K562 (cell line): ENCODE results near the gene NEB. TPM values are rescaled to one million over a fixed set of nuclear protein-coding genes. Genes with fewer than 3 reads are reported as not detected.

ENCODE experiments used
- ATAC-seq: fragments of 200-7000 bp; cut with Tn5 transposase; 3 replicates; pipeline ENCODE4 v1.9.1; 2020; ENCODE audit warnings: moderate library complexity
- BruUV-seq: library from RNA; stranded (reverse); fragments of 400-500 nt; replicated peaks from 2 replicates; lab custom pipeline; 2021; lab: Mats Ljungman, UMichigan
- CTCF ChIA-PET: fragments of 300-600 bp; formaldehyde crosslinking; extraction: SDS; loops from one replicate; lab custom pipeline; 2021; ENCODE audit warnings: low intra/inter-chr PET ratio; lab: Yijun Ruan, JAX
- POLR2A ChIA-PET: fragments of 300-600, 350-650 bp; sonication (Branson Sonifier 250); formaldehyde crosslinking; extraction: SDS; loops from one replicate; lab custom pipeline; 2021; ENCODE audit warnings: antibody characterized with exemption, inconsistent platforms; lab: Yijun Ruan, JAX
- DNase-seq, 4 experiments: peaks; one replicate each; pipeline versions ENCODE4 v3.0.0 to v3.0.0-alpha.2; 2011 to 2018; ENCODE audit warnings: low spot score in 3 of 4, mixed read lengths in 3 of 4; ENCODE audit errors: extremely low read depth in 1 of 4
- FAIRE-seq: peaks from 2 replicates; lab custom pipeline; 2011; peaks lifted over from hg19 to GRCh38; lab: Jason Lieb, UNC
- H2AFZ ChIP-seq: 2 replicates; pipeline ENCODE4 v1.6.0; 2011; ENCODE audit warnings: low read depth, low read length, control low read depth, inconsistent platforms
- H3K27ac ChIP-seq: fragments of 200-600 bp; 3 replicates; pipeline ENCODE4 v1.8.0; 2011; ENCODE audit warnings: low read depth, mild to moderate bottlenecking, control low read depth, inconsistent platforms, low read length, moderate library complexity, mixed read lengths; ENCODE audit errors: extremely low read depth
- H3K27me3 ChIP-seq, 2 experiments: fragments of 300-600 bp in 1 of 2; 2 replicates in 1 of 2; 3 replicates in 1 of 2; pipeline versions ENCODE4 v1.6.0 to v1.8.0; 2011; ENCODE audit warnings: inconsistent platforms in 2 of 2, low read length in 2 of 2, mild to moderate bottlenecking in 1 of 2, mixed read lengths in 1 of 2, moderate library complexity in 1 of 2; ENCODE audit not compliant: control insufficient read depth in 2 of 2, insufficient read depth in 2 of 2
- H3K36me3 ChIP-seq: fragments of 300-600 bp; 3 replicates; pipeline ENCODE4 v1.8.0; 2011; ENCODE audit warnings: mild to moderate bottlenecking, low read length, inconsistent platforms; ENCODE audit not compliant: control insufficient read depth, insufficient read depth
- H3K4me1 ChIP-seq, 2 experiments: fragments of 200-600 bp in 1 of 2; replicated peaks in 1 of 2; 2 replicates in 1 of 2; 3 replicates in 1 of 2; pipeline versions ENCODE4 v1.5.1 to v1.8.0; 2011; ENCODE audit warnings: inconsistent platforms in 2 of 2, low read length in 2 of 2, mild to moderate bottlenecking in 1 of 2, mixed read lengths in 1 of 2, moderate library complexity in 1 of 2; ENCODE audit not compliant: control insufficient read depth in 2 of 2, insufficient read depth in 2 of 2
- H3K4me2 ChIP-seq: 2 replicates; pipeline ENCODE4 v1.6.1; 2011; ENCODE audit warnings: low read length, control low read depth, inconsistent platforms, mixed read lengths; ENCODE audit not compliant: insufficient read depth
- H3K4me3 ChIP-seq: fragments of 200-600 bp; sonication (generic), shearing (Covaris generic); 2 replicates; pipeline ENCODE4 v1.5.1; 2016; ENCODE audit warnings: control low read depth, inconsistent platforms
- H3K79me2 ChIP-seq: fragments of 200-600 bp; 3 replicates; pipeline ENCODE4 v1.8.0; 2011; ENCODE audit warnings: low read length, inconsistent platforms; ENCODE audit not compliant: control insufficient read depth, insufficient read depth
- H3K9ac ChIP-seq, 2 experiments: 2 replicates each; pipeline versions ENCODE4 v1.6.0 to v1.6.1; 2011; ENCODE audit warnings: low read depth in 2 of 2, low read length in 2 of 2, control low read depth in 1 of 2, inconsistent platforms in 1 of 2, mild to moderate bottlenecking in 1 of 2, mixed read lengths in 1 of 2; ENCODE audit not compliant: insufficient read depth in 1 of 2
- H3K9me1 ChIP-seq: one replicate; pipeline ENCODE4 v1.6.0; 2011; ENCODE audit warnings: inconsistent platforms, mild to moderate bottlenecking, low read length, moderate library complexity; ENCODE audit not compliant: control insufficient read depth, insufficient read depth
- H3K9me3 ChIP-seq: replicated peaks from 2 replicates; pipeline ENCODE4 v1.5.1; 2011; ENCODE audit warnings: low read depth, low read length, inconsistent platforms; ENCODE audit not compliant: control insufficient read depth, insufficient read depth
- H4K20me1 ChIP-seq: replicated peaks from 2 replicates; pipeline ENCODE4 v1.6.1; 2011; ENCODE audit warnings: low read length, inconsistent platforms, mixed read lengths; ENCODE audit not compliant: control insufficient read depth, insufficient read depth
- ATF7 ChIP-seq: fragments of 450-650 bp; IDR thresholded peaks from 2 replicates; pipeline ENCODE4 v1.7.1; 2014; ENCODE audit warnings: mild to moderate bottlenecking, moderate library complexity
- CEBPG ChIP-seq, 3 experiments: fragments of 200-800 bp in 1 of 3; sonication (Bioruptor generic) in 1 of 3; sonication (generic) in 1 of 3; formaldehyde crosslinking in 1 of 3; IDR thresholded peaks in 2 of 3; conservative IDR thresholded peaks in 1 of 3; 2 replicates each; pipeline versions ENCODE4 v1.6.1 to v1.8.0; 2016 to 2022; ENCODE audit warnings: missing compliant biosample characterization in 2 of 3, missing genetic modification characterization in 2 of 3, mild to moderate bottlenecking in 1 of 3, missing genetic modification reagents in 1 of 3
- RCOR1 ChIP-seq, 2 experiments: IDR thresholded peaks; 2 replicates each; pipeline ENCODE4 v1.6.1; 2012; ENCODE audit warnings: low read depth in 2 of 2, low read length in 2 of 2, borderline replicate concordance in 1 of 2, improper control_type of control experiment in 1 of 2
- SMAD1 ChIP-seq: fragments of 150-350 bp; IDR thresholded peaks from 2 replicates; pipeline ENCODE4 v1.6.1; 2014; ENCODE audit warnings: low read length, low read depth; ENCODE audit not compliant: partially characterized antibody
- SNRNP70 ChIP-seq: fragments of 200-400 bp; formaldehyde crosslinking; optimal IDR thresholded peaks from 2 replicates; pipeline ENCODE3; 2017; ENCODE audit warnings: low read depth, low read length
- TSHZ1 ChIP-seq: fragments of 250-450 bp; sonication (Bioruptor Pico); IDR thresholded peaks from 2 replicates; pipeline ENCODE4 v1.4.0; 2020; ENCODE audit warnings: mild to moderate bottlenecking, moderate library complexity
- U2AF2 ChIP-seq: fragments of 200-400 bp; formaldehyde crosslinking; optimal IDR thresholded peaks from 2 replicates; pipeline ENCODE3; 2017; ENCODE audit warnings: low read depth, mild to moderate bottlenecking, low read length
- ZFP36 ChIP-seq: fragments of 150-350 bp; IDR thresholded peaks from 2 replicates; pipeline ENCODE4 v1.6.1; 2018; ENCODE audit warnings: low read length, low read depth; ENCODE audit not compliant: partially characterized antibody
- ZNF639 ChIP-seq, 2 experiments: fragments of 200-800 bp in 1 of 2; sonication (Bioruptor generic) in 1 of 2; sonication (generic) in 1 of 2; formaldehyde crosslinking in 1 of 2; IDR thresholded peaks in 1 of 2; conservative IDR thresholded peaks in 1 of 2; 2 replicates each; pipeline versions ENCODE4 v1.5.0 to v1.6.1; 2016 to 2020; ENCODE audit warnings: missing compliant biosample characterization in 1 of 2, missing genetic modification characterization in 1 of 2, missing genetic modification reagents in 1 of 2
- ZNF79 ChIP-seq: fragments of 250-450 bp; sonication (Bioruptor Pico); IDR thresholded peaks from 2 replicates; pipeline ENCODE4 v1.4.0; 2020; ENCODE audit warnings: low read depth, mild to moderate bottlenecking, moderate library complexity
- WGBS: fragments of 100-300 bp; shearing (Covaris generic); methylation state at CpG from one replicate; pipeline ENCODE4 v1.1.6; 2016; ENCODE audit warnings: low coverage, mixed read lengths; ENCODE audit not compliant: insufficient coverage; ENCODE audit errors: missing lambda C conversion rate; 5-methylcytosine and 5-hydroxymethylcytosine counted together
- in situ Hi-C: fragments of 300-500 bp; cut with MboI; formaldehyde crosslinking; loops from 4 replicates; pipeline ENCODE4 v1.15.0; 2018; ENCODE audit warnings: inconsistent platforms, mixed read lengths
- intact Hi-C: fragments of 100-400 bp; cut with micrococcal nuclease; formaldehyde crosslinking; loops from 2 replicates; pipeline ENCODE4 v1.14.2; 2022
- polyA plus RNA-seq, 8 experiments: library from polyadenylated mRNA; depleted of rRNA in 4 of 8; stranded (reverse) in 5 of 8; unstranded in 3 of 8; fragments of >200 nt; fragmentation: Nextera tagmentation in 2 of 8; fragmentation: Illumina TruSeq in 1 of 8; extraction: Ambion mirVana in 2 of 8; extraction: Trizol in 1 of 8; gene quantifications; 2 replicates each; pipeline versions ENCODE4 v1.2.1 to v1.2.3, GENCODE V29; 2011 to 2014; ENCODE audit warnings: inconsistent platforms in 1 of 8, missing spikeins in 1 of 8
- total RNA-seq, 7 experiments: library from RNA; depleted of rRNA in 6 of 7; stranded (reverse); fragments of >200 nt in 6 of 7; fragmentation: Illumina TruSeq in 2 of 7; extraction: Trizol in 2 of 7; gene quantifications; 2 replicates each; pipeline versions ENCODE4 v1.2.1 to v1.2.3, GENCODE V29; 2011 to 2021; ENCODE audit warnings: low replicate concordance in 1 of 7
- TF ChIP-seq, protein P1 (sequence below): sonication (generic); formaldehyde crosslinking; IDR thresholded peaks from 2 replicates; pipeline ENCODE4 v1.8.1; 2023; ENCODE audit warnings: mild to moderate bottlenecking, missing genetic modification reagents

The NEB gene
- total and polyA plus RNA-seq, 9 of the 15 experiments (the other 6 are each of a cell fraction or from before 2014, with no cell fraction given): 1.7 to 3.8 (median 2.9) TPM

- TF ChIP-seq RCOR1 (IDR thresholded peaks at IDR 0.05; ENCODE audit: borderline replicate concordance in 1 of 2, low read depth in 2 of 2, low read length in 2 of 2) (no peak), U2AF2 (no peak), ATF7 (0 out of 2 replicates have a peak, but pooled peaks have one; percentile 20), ZNF79 (no peak)
Observed at GRCh38 chr2:151569167-151569566, 165.1 kb downstream of the NEB start (continued).

DNA sequence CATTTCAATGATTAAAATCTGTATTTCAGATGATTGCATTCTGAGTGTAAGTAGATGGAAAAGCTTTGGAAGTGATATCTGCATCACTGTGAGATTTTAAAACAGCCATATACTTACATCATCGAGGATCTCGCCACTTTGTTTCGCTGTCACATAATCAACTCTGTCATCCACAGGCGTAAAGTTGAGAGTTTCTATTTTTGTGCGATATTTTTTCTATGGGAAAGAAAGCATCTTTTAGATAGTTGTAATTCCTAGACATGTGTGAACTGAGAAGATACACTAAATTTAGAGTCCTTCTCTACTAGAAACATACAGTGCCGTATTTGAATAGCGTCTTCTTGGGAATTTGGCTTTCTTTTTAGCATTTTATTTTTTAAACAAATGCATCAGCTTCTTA is 165.8 kb downstream of the NEB start:
- in situ Hi-C loops (no loop called here), intact Hi-C loops (no loop called here)
- Histone ChIP-seq H3K9me3 (no peaks in the 10 kb centered on the region), H3K9me1 (no peaks in the 10 kb centered on the region), H3K4me1 (no peaks in the 10 kb centered on the region), H3K4me3 (no peak overlapping the region), H3K9ac (no peak overlapping the region), H3K36me3 (no peaks in the 10 kb centered on the region), H3K27me3 (0 out of 5 replicates have a peak, but pooled peaks cover 0 to 5% of the 10 kb centered on the region in 2 experiments), H4K20me1 (no peaks in the 10 kb centered on the region), H2AFZ (no peak overlapping the region), H3K79me2 (no peaks in the 10 kb centered on the region), H3K4me2 (no peak overlapping the region), H3K27ac (no peak overlapping the region)
- POLR2A ChIA-PET: no interaction called here
- DNase-seq (no peak), ATAC-seq (no peak), FAIRE-seq (no peak)
- CTCF ChIA-PET: no interaction called here
- WGBS: 35% methylated on average over 7 of the region's 7 CpGs
- no TSS peak for BruUV-seq
- TF ChIP-seq, protein P1, sequence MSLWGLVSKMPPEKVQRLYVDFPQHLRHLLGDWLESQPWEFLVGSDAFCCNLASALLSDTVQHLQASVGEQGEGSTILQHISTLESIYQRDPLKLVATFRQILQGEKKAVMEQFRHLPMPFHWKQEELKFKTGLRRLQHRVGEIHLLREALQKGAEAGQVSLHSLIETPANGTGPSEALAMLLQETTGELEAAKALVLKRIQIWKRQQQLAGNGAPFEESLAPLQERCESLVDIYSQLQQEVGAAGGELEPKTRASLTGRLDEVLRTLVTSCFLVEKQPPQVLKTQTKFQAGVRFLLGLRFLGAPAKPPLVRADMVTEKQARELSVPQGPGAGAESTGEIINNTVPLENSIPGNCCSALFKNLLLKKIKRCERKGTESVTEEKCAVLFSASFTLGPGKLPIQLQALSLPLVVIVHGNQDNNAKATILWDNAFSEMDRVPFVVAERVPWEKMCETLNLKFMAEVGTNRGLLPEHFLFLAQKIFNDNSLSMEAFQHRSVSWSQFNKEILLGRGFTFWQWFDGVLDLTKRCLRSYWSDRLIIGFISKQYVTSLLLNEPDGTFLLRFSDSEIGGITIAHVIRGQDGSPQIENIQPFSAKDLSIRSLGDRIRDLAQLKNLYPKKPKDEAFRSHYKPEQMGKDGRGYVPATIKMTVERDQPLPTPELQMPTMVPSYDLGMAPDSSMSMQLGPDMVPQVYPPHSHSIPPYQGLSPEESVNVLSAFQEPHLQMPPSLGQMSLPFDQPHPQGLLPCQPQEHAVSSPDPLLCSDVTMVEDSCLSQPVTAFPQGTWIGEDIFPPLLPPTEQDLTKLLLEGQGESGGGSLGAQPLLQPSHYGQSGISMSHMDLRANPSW (CRISPR knock-in tag): no peak
- TF ChIP-seq TSHZ1 (CRISPR knock-in tag) (no peak), ZNF639 (CRISPR knock-in tag; conservative IDR thresholded peaks at IDR 0.05 in 1 of 2, IDR thresholded peaks at IDR 0.05 in 1 of 2) (no peak), SNRNP70 (no peak), CEBPG (CRISPR knock-in tag; IDR thresholded peaks at IDR 0.05) (no peak), CEBPG (tag; conservative IDR thresholded peaks at IDR 0.05 in 1 of 2, IDR thresholded peaks at IDR 0.05 in 1 of 2) (no peak), SMAD1 (no peak), ZFP36 (no peak)
